Stimulated activated CD8-positive, alpha-beta memory T cell treated with anti-CD3 and anti-CD28 coated beads, Interleukin-15, amount 100 ng/mL, for 24 hours (primary cell): ENCODE results near the gene TRUB2.

Experiments
- DNase-seq: peaks from one replicate; pipeline ENCODE4 v3.0.0-alpha.2; 2020; ENCODE audit warnings: low read depth

Gene TRUB2, protein sequence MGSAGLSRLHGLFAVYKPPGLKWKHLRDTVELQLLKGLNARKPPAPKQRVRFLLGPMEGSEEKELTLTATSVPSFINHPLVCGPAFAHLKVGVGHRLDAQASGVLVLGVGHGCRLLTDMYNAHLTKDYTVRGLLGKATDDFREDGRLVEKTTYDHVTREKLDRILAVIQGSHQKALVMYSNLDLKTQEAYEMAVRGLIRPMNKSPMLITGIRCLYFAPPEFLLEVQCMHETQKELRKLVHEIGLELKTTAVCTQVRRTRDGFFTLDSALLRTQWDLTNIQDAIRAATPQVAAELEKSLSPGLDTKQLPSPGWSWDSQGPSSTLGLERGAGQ

DNA sequence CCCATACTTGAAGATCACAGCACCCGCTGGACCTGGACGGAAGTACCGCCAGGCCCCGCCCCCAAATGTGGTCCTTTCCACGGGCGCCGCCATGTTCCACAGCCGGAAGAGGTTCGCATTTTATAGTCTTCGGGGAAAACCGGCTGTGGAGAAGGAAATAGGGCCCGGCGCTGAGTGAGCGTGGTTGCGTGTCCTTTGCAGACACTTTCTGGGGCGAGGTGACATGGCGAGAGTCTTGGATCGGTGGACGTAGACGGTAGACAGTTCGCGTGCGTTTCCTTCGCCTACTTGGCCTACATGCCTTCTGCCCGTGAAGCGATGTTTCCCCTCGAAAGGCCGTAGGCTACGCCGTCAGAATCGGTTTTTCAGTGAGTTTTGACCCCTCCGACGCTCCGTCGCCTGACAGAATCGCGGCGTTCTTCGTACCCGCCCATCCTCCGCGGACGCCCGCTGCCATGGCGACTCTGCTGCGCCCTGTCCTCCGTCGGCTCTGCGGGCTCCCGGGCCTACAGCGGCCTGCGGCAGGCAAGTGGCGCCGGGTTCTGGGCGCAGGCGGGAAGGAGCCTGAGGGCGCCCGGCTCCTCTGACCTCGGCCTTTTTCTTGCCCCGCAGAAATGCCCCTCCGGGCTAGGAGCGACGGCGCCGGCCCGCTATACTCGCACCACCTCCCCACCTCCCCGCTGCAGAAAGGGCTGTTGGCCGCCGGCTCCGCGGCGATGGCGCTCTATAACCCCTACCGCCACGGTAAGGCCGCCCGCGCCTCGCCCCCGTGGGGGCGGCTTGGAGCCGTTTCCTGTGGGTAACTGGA, at the start of gene TRUB2, which contains the start of gene COQ4:
TSS of gene TRUB2 (minus strand) at position 44 of the 808 bp plus-strand sequence. CDS start at position 5, 39 bp downstream.
TSS of gene COQ4 (plus strand) at position 436 of the 808 bp plus-strand sequence. CDS start at position 456, 20 bp downstream.
- peak; percentile 81 for DNase-seq

DNA sequence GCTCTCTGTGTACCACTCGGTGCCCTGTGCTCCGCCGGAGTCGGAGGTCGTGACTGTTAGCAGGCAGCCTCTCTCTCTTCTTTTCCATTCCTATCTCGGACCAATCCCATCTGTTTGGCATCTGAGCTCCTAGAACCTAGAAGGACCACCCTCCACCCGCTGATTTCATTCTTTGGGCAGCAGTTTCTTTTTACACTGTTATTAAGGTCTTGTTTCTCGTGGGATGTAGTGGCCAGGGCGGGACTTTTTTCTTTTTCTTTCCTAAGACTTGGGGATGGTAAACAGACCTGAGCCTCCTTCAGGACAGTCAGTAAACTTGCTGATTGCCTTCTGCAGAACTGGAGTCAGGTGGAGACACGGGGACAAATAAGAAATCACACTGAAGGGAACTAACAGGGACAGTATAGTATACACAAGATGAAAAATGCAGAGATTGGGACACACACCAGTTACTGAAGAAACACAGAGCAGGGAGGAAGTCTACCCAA, 49.4 kb upstream of the TRUB2 start:
- DNase-seq, result no peak

DNA sequence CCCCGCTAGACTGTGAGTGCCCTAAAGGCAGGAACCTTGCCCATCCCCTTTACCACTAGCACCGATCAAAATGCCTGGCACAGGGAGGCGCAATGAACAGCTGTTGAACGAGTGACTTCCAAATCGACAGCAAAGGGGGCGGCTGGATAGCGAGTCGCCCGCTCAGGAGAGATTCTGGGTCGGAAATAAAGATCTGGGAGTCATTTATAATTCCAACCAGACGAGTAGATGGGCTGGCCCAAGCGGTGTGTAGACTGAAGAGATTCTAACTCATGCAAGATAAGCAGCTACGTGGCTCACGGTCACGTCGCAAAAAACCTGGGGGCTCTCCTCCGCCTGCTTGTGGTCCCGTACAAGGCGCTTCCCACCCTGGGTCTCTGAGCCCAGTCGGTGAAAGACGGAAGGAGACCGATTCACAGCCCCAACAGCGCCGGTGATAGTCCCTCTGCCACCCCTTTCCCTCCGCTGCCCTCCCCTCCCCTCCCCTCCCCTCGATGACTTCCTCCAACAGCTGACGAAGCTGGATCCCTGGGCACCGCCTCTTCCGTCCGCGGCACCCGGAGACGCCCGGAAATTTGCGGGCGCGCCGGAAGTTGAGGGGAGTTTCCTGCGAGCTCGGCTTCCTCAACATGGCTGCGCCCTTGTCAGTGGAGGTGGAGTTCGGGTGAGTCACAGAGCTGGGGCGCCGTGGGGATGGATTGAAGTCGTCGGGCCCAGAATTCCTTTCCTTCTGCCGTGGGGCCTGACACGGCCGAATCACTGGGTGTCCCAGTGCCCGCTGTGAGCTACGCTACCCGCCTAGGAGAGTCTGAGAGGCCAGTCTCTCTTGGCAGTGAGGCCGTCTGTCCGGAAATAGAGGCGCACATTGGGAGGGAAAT, 48.7 kb upstream of the TRUB2 start, which contains the start of gene URM1:
TSS of gene URM1 (plus strand) at position 623 of the 878 bp plus-strand sequence. CDS start at position 630, 7 bp downstream.
- peak; percentile 87 for DNase-seq

DNA sequence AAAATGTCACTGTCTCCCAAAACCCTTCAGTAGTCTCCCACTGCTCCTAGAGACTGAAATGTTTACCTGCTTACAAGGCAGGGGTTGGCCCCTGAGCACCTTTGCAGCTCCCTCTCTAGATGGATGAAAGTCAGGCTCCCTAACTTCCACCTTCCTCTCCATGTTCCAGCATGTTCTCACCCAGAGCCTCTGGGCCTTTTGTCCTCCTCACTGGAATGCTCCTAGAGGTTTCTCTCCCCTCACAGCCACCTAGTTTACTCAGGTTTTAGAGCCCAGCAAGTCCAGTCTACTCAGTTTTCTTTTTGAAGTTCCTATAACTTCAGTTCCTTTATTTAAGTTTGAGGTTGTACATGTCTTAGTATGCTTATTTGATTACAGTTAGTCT, 48.1 kb upstream of the TRUB2 start:
- no peak for DNase-seq

DNA sequence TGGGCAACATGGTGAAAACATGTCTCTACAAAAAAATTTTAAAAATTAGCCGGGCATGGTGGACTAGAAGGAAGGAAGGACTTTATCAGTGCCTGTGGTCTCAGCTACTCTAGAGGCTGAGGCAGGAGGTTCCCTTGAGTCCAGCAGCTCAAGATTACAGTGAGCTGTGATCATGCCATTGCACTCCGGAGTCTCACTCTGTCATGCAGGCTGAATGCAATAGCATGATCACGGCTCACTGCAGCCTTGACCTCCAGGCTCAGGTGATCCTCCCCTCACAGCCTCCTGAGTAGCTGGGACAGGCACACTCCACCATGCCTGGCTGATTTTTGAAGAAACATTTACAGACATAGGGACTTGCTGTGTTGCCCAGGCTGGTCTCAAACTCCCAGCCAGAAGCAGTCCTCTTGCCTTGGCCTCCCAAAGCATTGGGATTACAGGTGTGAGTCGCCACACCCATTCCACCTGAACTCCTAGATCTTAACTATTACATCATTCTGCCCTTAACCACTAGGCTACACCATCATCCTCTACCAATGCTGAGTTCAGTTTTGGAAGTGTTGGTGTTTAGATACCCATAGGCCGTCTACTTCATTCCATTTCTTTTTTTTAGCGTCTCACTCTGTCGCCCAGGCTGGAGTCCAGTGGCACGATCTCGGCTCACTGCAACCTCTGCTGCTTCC, 46.9 kb upstream of the TRUB2 start:
- DNase-seq, result no peak

DNA sequence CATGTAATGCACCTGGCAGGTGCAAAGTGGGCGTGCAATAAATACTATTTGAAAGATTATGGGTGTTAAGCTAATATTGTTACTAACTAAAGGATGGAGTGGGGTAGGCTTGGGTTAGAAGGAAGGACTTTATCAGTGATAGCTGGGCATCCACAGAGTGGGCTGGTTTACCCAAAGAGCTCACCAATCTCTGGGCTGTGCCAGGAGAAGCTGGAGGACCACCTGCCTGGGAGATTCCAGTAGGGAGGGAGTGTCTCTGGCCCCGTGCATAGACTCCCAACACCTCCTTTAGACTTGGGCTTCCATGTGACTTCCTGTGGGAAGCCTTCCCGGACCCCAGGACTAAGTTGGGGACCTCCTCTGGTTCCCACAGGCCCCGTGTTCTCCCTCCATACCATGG, 43.3 kb upstream of the TRUB2 start:
- no peak for DNase-seq

DNA sequence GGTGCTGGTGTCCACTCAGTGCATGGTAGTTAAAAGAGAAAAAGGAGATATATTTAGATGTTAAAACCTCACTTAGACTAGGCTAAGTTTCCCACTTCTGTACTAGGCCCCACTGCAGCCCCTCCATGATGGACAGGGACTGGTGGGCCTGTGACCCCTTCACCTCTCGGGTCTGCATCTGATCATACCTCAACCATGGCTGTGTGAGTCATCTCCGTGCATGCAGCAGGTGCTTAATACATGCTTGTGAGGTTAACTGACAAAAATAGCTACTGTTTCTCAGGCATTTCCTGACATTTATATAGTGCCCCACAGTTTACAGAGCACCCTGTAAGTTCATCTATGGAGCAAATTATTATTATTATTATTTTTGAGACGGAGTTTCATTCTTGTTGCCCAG, 40.5 kb upstream of the TRUB2 start:
- DNase-seq, result no peak

DNA sequence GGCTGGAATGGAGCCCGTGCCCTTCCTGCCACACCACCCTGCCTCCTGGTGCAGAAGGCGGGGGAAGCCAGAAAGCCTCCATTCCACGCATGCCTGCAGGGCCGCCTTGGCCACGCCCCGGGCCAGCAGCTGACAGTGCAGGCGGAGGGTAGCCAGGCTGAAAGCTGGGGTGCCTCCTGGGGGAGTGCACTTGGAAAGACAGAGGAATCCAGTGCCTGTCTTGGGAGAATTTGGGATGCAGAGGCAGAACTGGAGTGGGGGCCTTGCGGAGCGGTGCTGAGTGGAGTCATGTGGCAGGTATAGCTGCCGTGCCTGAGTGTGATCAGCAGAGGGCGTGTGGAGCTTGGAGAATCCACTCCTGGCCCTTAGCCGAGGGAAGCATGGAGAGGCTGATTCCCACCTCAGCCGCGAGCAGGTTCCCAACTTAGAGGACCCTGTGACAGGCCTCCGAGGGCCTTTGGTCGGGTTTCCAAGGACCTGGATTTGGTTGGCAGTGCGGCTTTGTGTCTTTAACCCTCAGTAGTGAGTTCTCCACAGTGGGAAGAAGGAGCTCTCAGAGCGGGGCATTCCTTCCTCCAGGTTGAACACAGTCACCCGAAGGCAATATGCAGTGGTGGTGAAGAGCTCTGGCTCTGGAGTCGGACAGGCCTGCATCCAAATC, 39.9 kb upstream of the TRUB2 start:
- peak; percentile 29 for DNase-seq

DNA sequence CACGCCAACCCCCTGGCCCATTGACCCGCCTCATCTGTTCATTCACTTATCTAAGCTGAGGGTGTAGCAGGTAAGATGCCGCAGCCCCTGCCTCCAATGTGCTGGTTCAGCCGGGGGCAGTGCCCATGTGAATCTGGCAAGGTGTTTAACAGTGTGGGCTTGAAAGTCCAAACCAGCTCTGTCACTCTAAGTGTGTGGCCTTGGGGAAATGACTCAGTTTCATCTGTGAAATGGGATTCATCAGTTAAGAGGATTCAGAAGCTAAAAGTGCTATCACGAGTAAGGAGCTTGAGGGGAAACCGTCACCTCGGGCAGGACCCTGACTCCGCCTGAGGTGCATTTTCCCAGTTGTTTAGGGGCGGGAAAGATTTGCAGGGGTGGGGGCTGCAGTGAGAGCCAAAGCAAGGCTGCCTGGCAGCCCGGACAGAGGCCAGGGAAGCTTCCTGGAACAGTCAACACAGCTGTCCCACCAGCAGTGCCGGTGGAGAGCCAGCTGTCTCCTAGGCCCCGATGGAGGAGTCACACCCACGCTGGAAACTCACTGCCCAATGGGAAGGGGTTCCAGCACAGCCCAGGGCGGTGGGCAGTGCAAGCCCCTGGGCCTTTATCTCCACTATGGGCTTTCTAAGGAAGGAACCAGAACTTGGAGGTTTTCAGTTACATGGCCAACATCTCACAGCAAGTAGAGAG, 39.2 kb upstream of the TRUB2 start:
- no peak for DNase-seq

DNA sequence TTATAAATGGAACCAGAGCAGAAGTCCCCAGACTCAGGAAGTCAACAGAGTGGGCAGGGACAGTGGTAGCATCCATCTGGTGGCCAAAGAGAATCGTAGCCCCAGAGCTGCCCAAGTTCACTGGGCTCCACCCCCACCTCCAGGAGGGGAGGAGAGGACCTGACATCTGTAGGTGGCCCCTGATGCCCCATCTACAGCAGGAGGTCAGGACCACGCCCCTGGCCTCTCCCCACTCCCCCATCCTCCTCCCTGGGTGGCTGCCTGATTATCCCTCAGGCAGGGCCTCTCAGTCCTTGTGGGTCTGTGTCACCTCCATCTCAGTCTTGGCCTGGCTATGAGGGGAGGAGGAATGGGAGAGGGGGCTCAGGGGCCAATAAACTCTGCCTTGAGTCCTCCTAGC, 38.6 kb upstream of the TRUB2 start:
- DNase-seq, result no peak

DNA sequence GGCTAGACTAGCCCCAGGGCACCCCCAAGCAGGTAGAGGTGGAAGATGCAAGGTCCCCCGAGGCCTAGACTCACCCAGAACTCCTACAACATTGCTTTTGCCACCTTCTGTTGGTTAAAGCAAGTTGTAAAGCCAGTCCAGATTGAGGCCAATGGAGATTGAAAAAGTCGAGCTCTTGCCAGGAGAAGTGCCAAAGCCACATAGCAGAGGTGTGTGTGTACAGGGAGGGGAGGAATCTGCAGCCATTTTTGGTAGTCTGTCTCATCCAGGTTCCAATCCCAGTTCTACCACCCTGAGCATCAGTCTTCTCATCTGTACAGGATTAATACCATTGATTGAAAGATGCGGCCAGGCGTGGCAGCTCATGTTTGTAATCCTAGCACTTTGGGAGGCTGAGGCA, 36.6 kb upstream of the TRUB2 start:
- DNase-seq, result no peak

DNA sequence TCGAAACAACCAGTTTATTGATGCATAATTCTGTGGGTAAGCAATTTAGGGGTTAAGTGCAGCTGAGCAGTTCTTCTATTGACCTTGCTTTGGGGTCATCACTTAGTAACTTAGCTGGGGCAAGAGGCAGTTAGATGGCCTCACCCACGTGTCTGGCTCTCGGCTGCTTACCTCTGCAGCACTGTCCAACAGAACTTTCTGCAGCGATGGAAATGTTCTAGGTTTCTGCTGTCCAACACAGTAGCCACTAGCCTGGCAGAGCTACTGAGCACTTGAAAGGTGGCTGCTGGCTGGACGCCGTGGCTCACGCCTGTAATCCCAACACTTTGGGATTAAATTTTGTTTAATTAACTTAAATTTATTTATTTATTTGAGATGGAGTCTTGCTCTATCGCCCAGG, 35.8 kb upstream of the TRUB2 start:
- DNase-seq, result no peak

DNA sequence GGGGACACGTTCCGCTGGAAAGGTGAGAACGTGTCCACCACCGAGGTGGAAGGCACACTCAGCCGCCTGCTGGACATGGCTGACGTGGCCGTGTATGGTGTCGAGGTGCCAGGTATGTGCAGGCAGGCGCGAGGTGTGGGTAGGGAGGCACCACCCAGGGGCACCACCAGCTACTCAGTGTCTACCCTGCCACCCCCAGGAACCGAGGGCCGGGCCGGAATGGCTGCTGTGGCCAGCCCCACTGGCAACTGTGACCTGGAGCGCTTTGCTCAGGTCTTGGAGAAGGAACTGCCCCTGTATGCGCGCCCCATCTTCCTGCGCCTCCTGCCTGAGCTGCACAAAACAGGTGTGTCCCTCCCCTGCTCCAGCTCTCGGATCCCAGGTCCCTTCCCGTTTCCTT, 33.2 kb upstream of the TRUB2 start:
- DNase-seq, result no peak

DNA sequence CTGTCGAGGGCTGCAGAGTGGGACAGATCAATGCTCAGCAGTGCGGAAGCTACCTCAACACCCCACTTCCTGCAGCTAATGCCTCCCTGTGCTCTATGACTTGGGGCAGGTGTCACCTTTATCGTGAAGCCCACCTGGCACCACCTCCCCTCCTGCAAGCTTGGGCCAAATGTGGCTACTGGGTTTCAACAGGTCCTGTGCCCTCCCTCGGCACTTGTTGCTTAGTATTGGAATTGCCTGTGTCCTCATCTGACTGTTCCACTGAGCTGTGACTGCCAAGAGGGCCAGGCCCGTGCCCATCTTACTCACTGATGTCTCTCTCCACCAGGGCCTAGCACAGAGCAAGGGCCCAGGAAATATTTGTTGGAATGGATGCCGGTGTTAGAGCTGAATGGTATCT, 27.5 kb upstream of the TRUB2 start:
- no peak for DNase-seq

DNA sequence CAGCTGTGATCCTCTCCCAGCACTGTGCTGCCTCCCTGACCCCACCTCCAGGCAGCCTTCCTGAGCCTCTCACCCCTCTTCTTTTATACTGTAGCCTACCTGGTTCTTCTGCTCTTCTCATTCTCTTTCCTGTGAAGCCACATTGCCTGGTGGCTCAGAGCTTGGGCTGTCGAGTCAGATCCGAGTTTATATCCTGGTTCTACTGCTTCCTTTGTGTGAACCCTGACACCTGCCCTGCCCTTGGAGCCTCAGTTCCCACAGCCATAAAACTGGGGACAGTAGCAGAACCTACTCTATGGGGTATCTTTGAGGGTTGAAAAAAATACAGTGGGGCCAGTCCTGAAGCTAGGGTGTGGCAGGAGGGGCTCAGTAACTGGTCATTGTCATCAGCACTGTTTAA, 26.9 kb upstream of the TRUB2 start:
- DNase-seq, result no peak

DNA sequence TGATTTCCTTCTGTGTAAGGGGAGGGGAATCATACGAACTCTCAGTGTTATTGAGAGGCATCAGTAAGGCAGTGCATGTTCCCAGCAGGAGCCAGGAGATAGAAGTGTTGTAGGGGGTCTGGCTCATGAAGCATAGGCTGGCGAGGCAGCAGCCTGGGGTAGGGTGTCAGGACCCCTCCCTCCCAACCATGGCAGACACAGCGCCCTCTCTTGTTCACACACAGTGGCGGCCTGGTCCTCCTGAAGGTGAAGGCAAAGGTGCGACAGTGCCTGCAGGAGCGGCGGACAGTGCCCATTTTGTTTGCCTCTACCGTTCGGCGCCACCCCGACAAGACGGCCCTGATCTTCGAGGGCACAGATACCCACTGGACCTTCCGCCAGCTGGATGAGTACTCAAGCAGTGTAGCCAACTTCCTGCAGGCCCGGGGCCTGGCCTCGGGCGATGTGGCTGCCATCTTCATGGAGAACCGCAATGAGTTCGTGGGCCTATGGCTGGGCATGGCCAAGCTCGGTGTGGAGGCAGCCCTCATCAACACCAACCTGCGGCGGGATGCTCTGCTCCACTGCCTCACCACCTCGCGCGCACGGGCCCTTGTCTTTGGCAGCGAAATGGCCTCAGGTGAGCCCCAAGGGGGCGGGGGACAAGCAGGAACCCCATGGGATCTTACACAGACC, 22.8 kb upstream of the TRUB2 start:
- no peak for DNase-seq

DNA sequence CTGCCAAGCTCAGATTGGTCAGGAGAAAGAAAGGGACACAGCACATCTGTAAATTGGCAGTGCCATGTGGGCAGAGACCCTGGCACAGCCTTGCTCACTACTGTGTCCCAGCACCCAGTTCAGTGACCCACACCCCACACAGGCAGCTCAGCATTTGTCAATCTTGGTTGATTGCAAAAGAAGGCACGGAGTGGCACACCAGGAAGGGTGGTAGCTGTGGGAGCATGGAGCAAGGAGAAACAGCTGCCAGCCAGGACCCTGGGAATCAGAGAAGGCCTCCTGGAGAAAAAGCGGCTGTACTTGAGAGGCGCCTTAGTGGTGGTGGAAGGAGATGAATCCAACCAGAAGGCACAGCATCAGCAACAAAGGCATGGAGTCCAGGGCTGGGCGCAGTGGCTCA, 21.6 kb upstream of the TRUB2 start:
- DNase-seq, result no peak

DNA sequence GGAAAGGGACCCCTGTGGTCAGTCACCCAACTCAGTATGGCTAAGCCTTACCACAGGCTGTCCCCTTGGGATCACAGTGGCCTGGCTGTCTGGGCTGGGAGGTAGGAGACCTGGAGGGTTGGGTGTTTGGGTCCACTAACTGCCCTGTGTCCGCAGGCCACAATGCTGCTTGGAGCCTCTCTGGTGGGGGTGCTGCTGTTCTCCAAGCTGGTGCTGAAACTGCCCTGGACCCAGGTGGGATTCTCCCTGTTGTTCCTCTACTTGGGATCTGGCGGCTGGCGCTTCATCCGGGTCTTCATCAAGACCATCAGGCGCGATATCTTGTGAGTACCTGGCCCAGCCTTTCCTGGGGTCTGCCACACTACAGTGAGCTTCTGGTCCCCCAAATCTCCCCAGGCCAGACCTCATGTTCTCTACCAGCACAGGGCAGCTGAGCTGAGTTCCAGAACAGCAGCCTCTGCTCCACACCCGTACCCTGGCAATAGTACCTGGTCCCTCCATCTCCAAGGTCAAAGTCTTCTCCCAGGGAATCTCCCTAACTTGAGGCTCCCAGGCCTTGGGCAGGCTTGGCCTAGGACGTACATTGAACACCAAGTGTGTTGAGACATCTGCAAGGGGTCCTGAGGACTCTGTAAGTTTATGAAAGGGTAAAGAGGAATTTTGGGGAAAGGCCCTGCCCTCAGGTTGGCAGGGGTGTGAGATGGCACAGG, 20.9 kb upstream of the TRUB2 start:
- no peak for DNase-seq

DNA sequence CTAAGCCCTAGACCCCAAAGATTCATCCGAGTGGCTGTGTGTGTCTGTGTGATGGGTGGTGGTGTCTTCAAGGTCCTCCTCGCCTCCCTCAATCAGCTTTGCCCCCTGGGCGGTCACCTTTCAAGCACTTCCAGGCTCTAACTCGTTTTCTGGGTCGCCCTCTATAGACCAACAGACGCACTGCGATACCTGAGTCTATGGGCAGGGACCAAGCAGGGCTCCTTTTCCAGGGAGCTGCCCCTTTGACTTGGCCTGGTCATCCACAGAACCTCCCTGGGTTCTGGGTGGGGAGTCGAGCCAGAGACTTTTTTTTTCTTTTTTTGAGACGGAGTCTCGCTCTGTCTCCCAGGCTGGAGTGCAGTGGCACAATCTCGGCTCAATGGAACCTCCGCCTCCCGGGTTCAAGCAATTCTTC, 19.2 kb upstream of the TRUB2 start:
- peak; percentile 21 for DNase-seq
